ENCODE data around the gene LPAR3.

Gene LPAR3

DNA sequence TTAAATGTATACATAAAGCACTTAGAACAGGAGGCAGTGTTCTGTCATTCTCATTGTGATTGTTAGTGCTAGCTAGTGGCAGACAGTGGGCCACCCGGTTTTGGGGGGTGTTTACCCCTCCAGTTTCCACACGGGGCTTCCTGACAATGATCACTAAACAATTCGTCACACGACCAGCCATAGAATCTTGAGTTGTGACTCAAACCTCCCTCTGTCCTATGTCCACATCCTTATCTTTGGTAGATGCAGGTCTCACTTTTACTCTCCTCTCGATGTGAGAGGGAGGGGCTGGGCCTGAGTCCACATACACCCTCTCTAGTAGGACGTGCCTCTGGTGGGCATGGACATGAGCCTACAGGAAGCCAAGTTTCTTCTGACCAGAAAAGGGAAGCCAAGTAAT is 110.1 kb downstream of the LPAR3 start:
- no peak overlapping the region for H2AFZ ChIP-seq (ENCODE audit: insufficient read depth, low read length, poor library complexity)
- no peak overlapping the region for H3K27ac ChIP-seq (ENCODE audit: low read depth, low read length)
- no peaks in the 10 kb centered on the region for H3K79me2 ChIP-seq (ENCODE audit: control insufficient read depth, insufficient read depth, low read length, poor library complexity)
- H3K4me1 ChIP-seq (ENCODE audit: control insufficient read depth in 1 of 2, insufficient read depth in 2 of 2, low read length in 2 of 2): peaks cover 0 to 1% of the 10 kb centered on the region in 2 experiments
- H3K23ac ChIP-seq (ENCODE audit: low read length): no peak overlapping the region
- no peak overlapping the region for H4K12ac ChIP-seq (ENCODE audit: low read depth, low read length)
- no CpG with 5 or more reads among the region's 6 CpGs for WGBS (ENCODE audit: extremely low coverage, insufficient coverage, insufficient read length)
- no peak overlapping the region for H2AK5ac ChIP-seq (ENCODE audit: low read length)
- H3K4me2 ChIP-seq (ENCODE audit: low read length): no peak overlapping the region
- no peak overlapping the region for H2BK120ac ChIP-seq (ENCODE audit: insufficient read depth, low read length, poor library complexity)
- no peak overlapping the region for H3K9ac ChIP-seq (ENCODE audit: low read length)
- DNase-seq: peak; percentile 63 to 83
- H4K91ac ChIP-seq (ENCODE audit: low read depth, low read length): no peak overlapping the region
- no peaks in the 10 kb centered on the region for H3K79me1 ChIP-seq (ENCODE audit: low read length)
- H2BK5ac ChIP-seq (ENCODE audit: low read depth, low read length, poor library complexity): no peak overlapping the region
- H3K14ac ChIP-seq (ENCODE audit: low read length): no peak overlapping the region
- no peak overlapping the region for H3K4me3 ChIP-seq (ENCODE audit: low read depth, low read length)
- H3K36me3 ChIP-seq (ENCODE audit: control insufficient read depth in 1 of 2, insufficient read depth in 2 of 2, low read length in 2 of 2): no peaks in the 10 kb centered on the region
- no peak overlapping the region for H3K18ac ChIP-seq (ENCODE audit: low read length)
- no peak overlapping the region for H2BK12ac ChIP-seq (ENCODE audit: low read length)
- no peak overlapping the region for H4K8ac ChIP-seq (ENCODE audit: low read depth, low read length)
- H3K9me3 ChIP-seq (ENCODE audit: insufficient read depth, low read depth, low read length): no peaks in the 10 kb centered on the region
- no peaks in the 10 kb centered on the region for H3K27me3 ChIP-seq (ENCODE audit: insufficient read depth, low read length)
- H3K4ac ChIP-seq (ENCODE audit: low read depth, low read length): no peak overlapping the region

DNA sequence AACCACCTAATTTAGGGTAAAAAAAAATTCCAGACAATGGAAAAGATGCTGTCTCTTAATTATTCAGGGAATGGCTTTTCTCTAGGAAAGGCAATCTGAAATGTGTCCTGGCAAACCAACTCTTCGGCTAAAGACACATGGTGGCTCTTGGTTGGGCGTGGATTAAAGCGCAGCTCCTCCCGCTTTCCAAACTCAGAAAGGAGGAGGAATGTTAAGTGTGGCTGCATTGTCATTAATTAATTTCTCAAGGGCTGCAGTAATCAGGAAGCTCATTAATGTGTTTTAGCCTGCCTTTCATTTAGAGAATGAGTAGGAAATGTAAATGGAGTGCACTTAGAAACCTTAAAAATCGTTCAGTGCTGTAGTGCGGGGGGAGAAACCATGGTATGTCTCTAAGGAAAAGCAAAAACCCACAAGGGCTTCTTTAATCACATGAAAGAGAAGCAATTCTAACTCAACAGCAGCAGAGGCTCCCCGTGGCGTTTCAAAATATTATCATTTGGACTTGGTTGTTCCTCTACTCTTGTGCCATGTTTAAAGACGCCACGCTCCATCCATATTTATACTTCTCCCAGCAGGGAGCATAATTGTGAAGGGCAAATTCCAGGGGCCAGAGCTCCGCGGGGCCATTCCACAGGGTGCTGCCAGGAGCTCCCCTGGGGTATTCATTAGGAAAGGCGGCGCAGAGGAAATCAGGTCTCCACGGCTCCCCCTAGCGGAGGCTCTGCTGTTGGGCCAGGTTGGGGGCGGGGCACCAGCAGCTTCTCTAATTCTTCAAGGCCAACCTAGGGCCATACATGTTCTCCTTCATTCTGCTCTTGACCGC is 110.8 kb downstream of the LPAR3 start:
- Histone ChIP-seq H3K27me3 (ENCODE audit: insufficient read depth, low read length) (no peaks in the 10 kb centered on the region), H3K4me1 (ENCODE audit: control insufficient read depth in 1 of 2, insufficient read depth in 2 of 2, low read length in 2 of 2) (peaks cover 0 to 1% of the 10 kb centered on the region in 2 experiments), H3K79me1 (ENCODE audit: low read length) (no peaks in the 10 kb centered on the region), H3K9ac (ENCODE audit: low read length) (no peak overlapping the region), H3K27ac (ENCODE audit: low read depth, low read length) (no peak overlapping the region), H2AK5ac (ENCODE audit: low read length) (no peak overlapping the region), H2BK12ac (ENCODE audit: low read length) (no peak overlapping the region), H3K79me2 (ENCODE audit: control insufficient read depth, insufficient read depth, low read length, poor library complexity) (no peaks in the 10 kb centered on the region), H3K14ac (ENCODE audit: low read length) (no peak overlapping the region), H3K36me3 (ENCODE audit: control insufficient read depth in 1 of 2, insufficient read depth in 2 of 2, low read length in 2 of 2) (no peaks in the 10 kb centered on the region), H2AFZ (ENCODE audit: insufficient read depth, low read length, poor library complexity) (no peak overlapping the region), H3K23ac (ENCODE audit: low read length) (no peak overlapping the region), H3K4me2 (ENCODE audit: low read length) (no peak overlapping the region), H3K4me3 (ENCODE audit: low read depth, low read length) (no peak overlapping the region), H3K4ac (ENCODE audit: low read depth, low read length) (no peak overlapping the region), H3K18ac (ENCODE audit: low read length) (no peak overlapping the region), H4K91ac (ENCODE audit: low read depth, low read length) (no peak overlapping the region), H4K12ac (ENCODE audit: low read depth, low read length) (no peak overlapping the region), H4K8ac (ENCODE audit: low read depth, low read length) (no peak overlapping the region), H3K9me3 (ENCODE audit: insufficient read depth, low read depth, low read length) (no peaks in the 10 kb centered on the region), H2BK120ac (ENCODE audit: insufficient read depth, low read length, poor library complexity) (no peak overlapping the region), H2BK5ac (ENCODE audit: low read depth, low read length, poor library complexity) (no peak overlapping the region)
- peak; percentile 93 to 96 for DNase-seq
- WGBS (ENCODE audit: extremely low coverage, insufficient coverage, insufficient read length): no CpG with 5 or more reads among the region's 18 CpGs

GRCh38 chr1:84780000-84780716 is 112.8 kb downstream of the LPAR3 start:
- Histone ChIP-seq H4K12ac (ENCODE audit: low read depth, low read length) (no peak overlapping the region), H2BK12ac (ENCODE audit: low read length) (no peak overlapping the region), H3K27ac (ENCODE audit: low read depth, low read length) (no peak overlapping the region), H3K18ac (ENCODE audit: low read length) (no peak overlapping the region), H2AK5ac (ENCODE audit: low read length) (no peak overlapping the region), H4K91ac (ENCODE audit: low read depth, low read length) (no peak overlapping the region), H3K9me3 (ENCODE audit: insufficient read depth, low read depth, low read length) (no peaks in the 10 kb centered on the region), H3K4me2 (ENCODE audit: low read length) (no peak overlapping the region), H3K4me1 (ENCODE audit: control insufficient read depth in 1 of 2, insufficient read depth in 2 of 2, low read length in 2 of 2) (peaks cover 0 to 1% of the 10 kb centered on the region in 2 experiments), H2BK5ac (ENCODE audit: low read depth, low read length, poor library complexity) (no peak overlapping the region), H2BK120ac (ENCODE audit: insufficient read depth, low read length, poor library complexity) (no peak overlapping the region), H3K4me3 (ENCODE audit: low read depth, low read length) (no peak overlapping the region), H3K14ac (ENCODE audit: low read length) (no peak overlapping the region), H3K79me1 (ENCODE audit: low read length) (no peaks in the 10 kb centered on the region), H3K36me3 (ENCODE audit: control insufficient read depth in 1 of 2, insufficient read depth in 2 of 2, low read length in 2 of 2) (no peaks in the 10 kb centered on the region), H3K4ac (ENCODE audit: low read depth, low read length) (no peak overlapping the region), H3K27me3 (ENCODE audit: insufficient read depth, low read length) (no peaks in the 10 kb centered on the region), H2AFZ (ENCODE audit: insufficient read depth, low read length, poor library complexity) (no peak overlapping the region), H4K8ac (ENCODE audit: low read depth, low read length) (no peak overlapping the region), H3K79me2 (ENCODE audit: control insufficient read depth, insufficient read depth, low read length, poor library complexity) (no peaks in the 10 kb centered on the region), H3K9ac (ENCODE audit: low read length) (no peak overlapping the region), H3K23ac (ENCODE audit: low read length) (no peak overlapping the region)
- no peak for DNase-seq
- WGBS (ENCODE audit: extremely low coverage, insufficient coverage, insufficient read length): no CpG with 5 or more reads among the region's 8 CpGs

- H3K18ac ChIP-seq (ENCODE audit: low read length): no peak overlapping the region
- H3K9ac ChIP-seq (ENCODE audit: low read length): no peak overlapping the region
- H4K8ac ChIP-seq (ENCODE audit: low read depth, low read length): no peak overlapping the region
- WGBS (ENCODE audit: extremely low coverage, insufficient coverage, insufficient read length): no CpG with 5 or more reads among the region's 5 CpGs
- no peaks in the 10 kb centered on the region for H3K9me3 ChIP-seq (ENCODE audit: insufficient read depth, low read depth, low read length)
- no peak overlapping the region for H3K4me2 ChIP-seq (ENCODE audit: low read length)
- H2BK12ac ChIP-seq (ENCODE audit: low read length): no peak overlapping the region
- no peaks in the 10 kb centered on the region for H3K27me3 ChIP-seq (ENCODE audit: insufficient read depth, low read length)
- no peak overlapping the region for H3K14ac ChIP-seq (ENCODE audit: low read length)
- no peaks in the 10 kb centered on the region for H3K79me2 ChIP-seq (ENCODE audit: control insufficient read depth, insufficient read depth, low read length, poor library complexity)
- peaks cover 1 to 2% of the 10 kb centered on the region in 2 experiments for H3K4me1 ChIP-seq (ENCODE audit: control insufficient read depth in 1 of 2, insufficient read depth in 2 of 2, low read length in 2 of 2)
- no peak overlapping the region for H3K4ac ChIP-seq (ENCODE audit: low read depth, low read length)
- no peak overlapping the region for H3K4me3 ChIP-seq (ENCODE audit: low read depth, low read length)
- H3K23ac ChIP-seq (ENCODE audit: low read length): no peak overlapping the region
- no peak overlapping the region for H2BK5ac ChIP-seq (ENCODE audit: low read depth, low read length, poor library complexity)
- H2AK5ac ChIP-seq (ENCODE audit: low read length): no peak overlapping the region
- H3K27ac ChIP-seq (ENCODE audit: low read depth, low read length): no peak overlapping the region
- no peak overlapping the region for H4K12ac ChIP-seq (ENCODE audit: low read depth, low read length)
- no peak overlapping the region for H2BK120ac ChIP-seq (ENCODE audit: insufficient read depth, low read length, poor library complexity)
- no peaks in the 10 kb centered on the region for H3K36me3 ChIP-seq (ENCODE audit: control insufficient read depth in 1 of 2, insufficient read depth in 2 of 2, low read length in 2 of 2)
- no peaks in the 10 kb centered on the region for H3K79me1 ChIP-seq (ENCODE audit: low read length)
- no peak for DNase-seq
- H4K91ac ChIP-seq (ENCODE audit: low read depth, low read length): no peak overlapping the region
- no peak overlapping the region for H2AFZ ChIP-seq (ENCODE audit: insufficient read depth, low read length, poor library complexity)
These were observed 116.4 kb downstream of the LPAR3 start for GRCh38 chr1:84776639-84777038.
